GM06990 (cell line): Measurements from ENCODE around the gene RELN.

Experiments
- DNase-seq: peaks from one replicate; pipeline ENCODE4 v3.0.0-alpha.2; 2011; ENCODE audit not compliant: insufficient read length; ENCODE audit errors: extremely low read depth
- H3K27me3 ChIP-seq: replicated peaks from 2 replicates; pipeline ENCODE4 v1.6.0; 2011; ENCODE audit warnings: low read length; ENCODE audit not compliant: control insufficient read depth, insufficient read depth
- H3K36me3 ChIP-seq: 2 replicates; pipeline ENCODE4 v1.5.1; 2011; ENCODE audit warnings: low read length; ENCODE audit not compliant: control insufficient read depth, insufficient read depth
- H3K4me3 ChIP-seq: replicated peaks from 2 replicates; pipeline ENCODE4 v1.5.1; 2011; ENCODE audit warnings: low read depth, mild to moderate bottlenecking, control low read depth, low read length
- CTCF ChIP-seq: IDR thresholded peaks from 2 replicates; pipeline ENCODE4 v1.5.1; 2011; ENCODE audit warnings: low read length, control low read depth, mild to moderate bottlenecking, inconsistent platforms; ENCODE audit not compliant: insufficient read depth, poor library complexity, severe bottlenecking

RELN gene

GRCh38 chr7:103731169-103731568 lies 258.3 kb downstream of the RELN start:
- DNase-seq, result no peak
- no peak overlapping the region for H3K4me3 ChIP-seq
- no peaks in the 10 kb centered on the region for H3K27me3 ChIP-seq

GRCh38 chr7:103729026-103729425 lies 260.4 kb downstream of the RELN start:
- no peak for TF ChIP-seq CTCF
- H3K36me3 ChIP-seq, result no peaks in the 10 kb centered on the region
- H3K27me3 ChIP-seq, result no peaks in the 10 kb centered on the region; the same call in 1 of the 2 replicates

More at GRCh38 chr7:103731169-103731568, 258.3 kb downstream of the RELN start:
- no peaks in the 10 kb centered on the region for H3K36me3 ChIP-seq
- no peak for TF ChIP-seq CTCF

GRCh38 chr7:103727982-103728610 lies 261.4 kb downstream of the RELN start:
- no peak for DNase-seq
- Histone ChIP-seq H3K4me3 (no peak overlapping the region), H3K36me3 (no peaks in the 10 kb centered on the region), H3K27me3 (no peaks in the 10 kb centered on the region; the same call in 1 of the 2 replicates)
- TF ChIP-seq CTCF, result no peak

More at GRCh38 chr7:103729026-103729425, 260.4 kb downstream of the RELN start:
- DNase-seq, result no peak
- no peak overlapping the region for H3K4me3 ChIP-seq

GRCh38 chr7:103719070-103719469 lies 270.4 kb downstream of the RELN start:
- DNase-seq, result no peak
- H3K36me3 ChIP-seq, result no peaks in the 10 kb centered on the region
- no peaks in the 10 kb centered on the region for H3K27me3 ChIP-seq
- TF ChIP-seq CTCF, result no peak
- H3K4me3 ChIP-seq, result no peak overlapping the region

GRCh38 chr7:103718482-103719061 lies 270.9 kb downstream of the RELN start:
- Histone ChIP-seq H3K4me3 (no peak overlapping the region), H3K36me3 (no peaks in the 10 kb centered on the region), H3K27me3 (no peaks in the 10 kb centered on the region)
- no peak for DNase-seq
- no peak for TF ChIP-seq CTCF
